ENCODE data around the gene KLHDC4. TPM values are rescaled to one million over a fixed set of nuclear protein-coding genes. Genes with fewer than 3 reads are reported as not detected.

Gene KLHDC4
- total and polyA plus RNA-seq, 2 donors (not counting 1 experiment from before 2014, with no cell fraction given): 51.3 to 90.8 TPM

DNA sequence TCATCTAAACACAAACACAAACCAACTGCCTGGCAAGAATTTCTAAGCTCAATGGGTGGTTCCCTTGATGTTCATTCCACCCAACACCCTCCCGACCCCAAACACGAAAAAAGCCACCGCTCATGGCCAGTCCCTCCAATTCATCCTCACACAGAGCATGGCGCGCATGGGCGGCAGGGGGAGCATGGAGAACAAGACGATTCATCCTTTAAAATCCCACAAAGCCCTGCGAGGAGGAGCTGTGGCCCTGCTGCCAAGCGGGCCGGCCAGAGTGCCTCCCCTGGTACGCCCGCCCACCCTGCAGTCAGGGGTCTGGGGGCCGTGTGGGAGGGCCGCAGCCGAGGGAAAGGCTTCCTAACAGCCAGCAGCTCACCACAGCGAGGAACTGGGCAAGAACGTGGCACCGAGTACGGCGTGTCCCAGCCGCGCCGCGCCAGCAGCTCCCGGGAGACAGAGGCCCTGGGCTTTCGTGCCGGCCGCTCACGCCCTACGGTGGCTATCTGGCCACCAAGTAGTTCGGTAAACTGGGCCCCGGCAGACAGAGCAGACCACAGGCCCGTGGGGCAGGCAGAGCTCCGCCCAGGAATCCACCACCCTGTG, 60.9 kb downstream of the KLHDC4 start:
- Histone ChIP-seq H4K20me1 (ENCODE audit: control insufficient read depth, insufficient read depth, low read length, poor library complexity, severe bottlenecking) (peaks cover 6% of the 10 kb centered on the region), H3K27ac (ENCODE audit: low read length in 2 of 2) (no peak overlapping the region), H3K4me1 (ENCODE audit: control insufficient read depth in 2 of 2, insufficient read depth in 2 of 2, low read length in 2 of 2) (peaks cover 34 to 43% of the 10 kb centered on the region in 2 donors), H3K27me3 (replicated peaks in 1 of 4; ENCODE audit: control extremely low read depth in 1 of 4, control insufficient read depth in 3 of 4, insufficient read depth in 4 of 4, low read length in 3 of 4) (no peaks in the 10 kb centered on the region), H3K4me2 (replicated peaks; ENCODE audit: low read depth, low read length, poor library complexity, severe bottlenecking) (no peak overlapping the region), H3K9ac (ENCODE audit: low read length) (no peak overlapping the region), H3K79me2 (ENCODE audit: control insufficient read depth, insufficient read depth, low read length) (no peaks in the 10 kb centered on the region), H3K36me3 (replicated peaks in 1 of 2; ENCODE audit: control extremely low read depth in 1 of 2, control insufficient read depth in 1 of 2, extremely low read depth in 1 of 2, insufficient read depth in 2 of 2, low read length in 1 of 2) (peaks cover 0 to 43% of the 10 kb centered on the region in 2 experiments), H2AFZ (ENCODE audit: insufficient read depth, low read depth, low read length, poor library complexity, severe bottlenecking) (no peak overlapping the region), H3K4me3 (ENCODE audit: control extremely low read depth in 1 of 5, extremely low read depth in 1 of 5, insufficient read depth in 1 of 5, low read depth in 2 of 5, low read length in 4 of 5) (no peak overlapping the region), H3K9me3 (ENCODE audit: control extremely low read depth in 1 of 3, control insufficient read depth in 2 of 3, insufficient read depth in 1 of 3, low read length in 2 of 3) (no peaks in the 10 kb centered on the region)
- ChIA-PET POLR2A (no interaction called here), CTCF (interaction anchor here (0.5 kb wide), 1 partner anchor 10 kb away, joined by 3 read pairs; no protein-coding TSS in a partner anchor)
- Mint-ChIP-seq H3K27ac (no peak overlapping the region), H3K4me1 (peaks cover 37% of the 10 kb centered on the region), H3K27me3 (no peaks in the 10 kb centered on the region), H3K9me3 (ENCODE audit: insufficient read depth) (no peaks in the 10 kb centered on the region), H3K4me3 (no peak overlapping the region)
- TF ChIP-seq CTCF (IDR thresholded peaks at IDR 0.05): no peak
- no peak for TF ChIP-seq EZH2 (IDR thresholded peaks at IDR 0.05; ENCODE audit: borderline replicate concordance, insufficient read depth, low read depth, low read length, poor library complexity, severe bottlenecking)
- intact Hi-C loops (cut with micrococcal nuclease): loop anchor here (5.0 kb wide), 1 partner anchor 62 kb away; the partner anchor contains the start of gene KLHDC4
- no peak for ATAC-seq (ENCODE audit: low read depth)
- 95% methylated on average over 30 of the region's 34 CpGs for WGBS (ENCODE audit: insufficient coverage)
- no peak for DNase-seq

DNA sequence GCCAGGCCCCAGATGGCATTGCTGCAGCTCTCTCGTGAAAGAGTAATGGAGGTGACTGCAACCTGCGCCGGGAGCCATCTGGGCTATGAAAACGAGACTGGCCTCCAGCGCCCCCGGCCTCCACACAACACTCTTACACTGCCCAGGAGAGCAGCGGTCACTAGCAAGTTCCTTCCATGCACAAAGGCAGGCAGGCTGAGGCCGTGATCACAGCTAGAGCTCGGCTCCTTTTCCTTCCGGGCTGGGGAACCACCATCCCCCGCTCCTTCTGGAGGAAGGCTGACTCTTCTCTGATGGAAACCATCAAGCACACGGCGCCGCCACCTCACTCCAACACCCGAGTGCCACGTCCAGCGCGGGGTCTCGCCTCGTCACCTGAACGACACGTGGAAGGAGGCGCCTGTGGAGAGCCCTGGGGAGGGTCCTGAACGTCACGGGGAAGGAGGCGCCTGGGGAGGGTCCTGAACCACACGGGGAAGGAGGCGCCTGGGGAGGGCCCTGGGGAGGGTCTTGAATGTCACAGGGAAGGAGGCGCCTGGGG, 61.9 kb downstream of the KLHDC4 start:
- ChIA-PET CTCF (interaction anchor here (3.2 kb wide), 1 partner anchor 68 kb away, joined by 26 read pairs; no protein-coding TSS in a partner anchor), POLR2A (no interaction called here)
- H3K4me2 ChIP-seq (replicated peaks; ENCODE audit: low read depth, low read length, poor library complexity, severe bottlenecking): peak overlapping the region; percentile 73
- H3K36me3 ChIP-seq (replicated peaks in 1 of 2; ENCODE audit: control extremely low read depth in 1 of 2, control insufficient read depth in 1 of 2, extremely low read depth in 1 of 2, insufficient read depth in 2 of 2, low read length in 1 of 2): peaks cover 0 to 33% of the 10 kb centered on the region in 2 experiments
- intact Hi-C loops (cut with micrococcal nuclease): loop anchor here (5.0 kb wide), 1 partner anchor 63 kb away; the partner anchor contains the start of gene KLHDC4
- H4K20me1 ChIP-seq (ENCODE audit: control insufficient read depth, insufficient read depth, low read length, poor library complexity, severe bottlenecking): peaks cover 6% of the 10 kb centered on the region
- Mint-ChIP-seq H3K27ac (peak overlapping the region; percentile 63), H3K4me1 (peaks cover 45% of the 10 kb centered on the region), H3K4me3 (no peak overlapping the region), H3K9me3 (ENCODE audit: insufficient read depth) (no peaks in the 10 kb centered on the region), H3K27me3 (no peaks in the 10 kb centered on the region)
- no peaks in the 10 kb centered on the region for H3K9me3 ChIP-seq (ENCODE audit: control extremely low read depth in 1 of 3, control insufficient read depth in 2 of 3, insufficient read depth in 1 of 3, low read length in 2 of 3)
- no peaks in the 10 kb centered on the region for H3K79me2 ChIP-seq (ENCODE audit: control insufficient read depth, insufficient read depth, low read length)
- H3K27me3 ChIP-seq (replicated peaks in 1 of 4; ENCODE audit: control extremely low read depth in 1 of 4, control insufficient read depth in 3 of 4, insufficient read depth in 4 of 4, low read length in 3 of 4): no peaks in the 10 kb centered on the region
- no peak overlapping the region for H2AFZ ChIP-seq (ENCODE audit: insufficient read depth, low read depth, low read length, poor library complexity, severe bottlenecking)
- no peak overlapping the region for H3K9ac ChIP-seq (ENCODE audit: low read length)
- WGBS (ENCODE audit: insufficient coverage): 81% methylated on average over 23 of the region's 29 CpGs
- no peak for TF ChIP-seq EZH2 (IDR thresholded peaks at IDR 0.05; ENCODE audit: borderline replicate concordance, insufficient read depth, low read depth, low read length, poor library complexity, severe bottlenecking)
- no peak for TF ChIP-seq CTCF (IDR thresholded peaks at IDR 0.05)
- peaks cover 37 to 52% of the 10 kb centered on the region in 2 donors for H3K4me1 ChIP-seq (ENCODE audit: control insufficient read depth in 2 of 2, insufficient read depth in 2 of 2, low read length in 2 of 2)
- DNase-seq: no peak
- no peak overlapping the region for H3K27ac ChIP-seq (ENCODE audit: low read length in 2 of 2)
- ATAC-seq (ENCODE audit: low read depth): no peak
- no peak overlapping the region for H3K4me3 ChIP-seq (ENCODE audit: control extremely low read depth in 1 of 5, extremely low read depth in 1 of 5, insufficient read depth in 1 of 5, low read depth in 2 of 5, low read length in 4 of 5)

Measured in B cell (primary cell).